ENCODE results near the gene AOPEP.
A peak's percentile ranks its signal among the peaks of the same experiment; 100 is the strongest.

Gene AOPEP

DNA sequence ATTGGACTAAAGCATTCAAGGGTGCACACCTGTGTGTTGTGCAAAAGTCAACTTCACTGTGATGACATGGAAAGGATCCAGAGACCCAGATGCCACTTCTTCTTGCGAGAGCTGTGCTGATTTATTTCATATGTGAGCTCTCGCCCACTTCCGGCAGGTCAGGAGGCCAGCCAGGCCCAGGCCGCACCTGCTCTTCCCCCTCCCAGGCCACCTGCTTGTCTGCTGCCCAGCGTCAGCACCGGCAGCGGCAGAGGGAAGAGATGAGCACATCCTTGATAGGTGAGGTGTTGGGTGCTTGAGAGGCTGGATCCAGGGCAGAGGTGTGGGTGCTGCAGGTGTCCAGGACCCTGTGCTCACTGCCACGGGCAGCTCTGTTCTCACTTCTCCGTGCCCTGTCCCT, 348.1 kb downstream of the AOPEP start:
- peak; percentile 60 for DNase-seq

DNA sequence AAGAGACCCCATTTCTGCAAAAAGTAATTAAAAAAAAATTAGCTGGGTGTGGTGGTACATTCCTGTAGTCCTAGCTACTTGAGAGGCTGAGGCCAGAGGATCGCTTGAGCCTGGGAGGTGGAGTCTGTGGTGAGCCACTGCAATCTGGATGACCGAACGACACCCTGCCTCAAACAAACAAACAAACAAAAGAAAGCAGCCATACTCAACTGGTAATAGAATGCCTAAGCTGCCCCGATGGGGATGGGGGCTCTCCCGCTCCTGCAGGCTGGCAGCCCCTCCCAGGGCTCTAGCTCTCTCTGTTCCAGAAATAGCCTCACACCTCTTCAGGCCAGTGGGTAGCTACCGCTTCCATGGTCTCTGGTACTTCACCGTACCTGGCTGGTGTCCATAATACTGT, 349.2 kb downstream of the AOPEP start:
- DNase-seq: no peak

DNA sequence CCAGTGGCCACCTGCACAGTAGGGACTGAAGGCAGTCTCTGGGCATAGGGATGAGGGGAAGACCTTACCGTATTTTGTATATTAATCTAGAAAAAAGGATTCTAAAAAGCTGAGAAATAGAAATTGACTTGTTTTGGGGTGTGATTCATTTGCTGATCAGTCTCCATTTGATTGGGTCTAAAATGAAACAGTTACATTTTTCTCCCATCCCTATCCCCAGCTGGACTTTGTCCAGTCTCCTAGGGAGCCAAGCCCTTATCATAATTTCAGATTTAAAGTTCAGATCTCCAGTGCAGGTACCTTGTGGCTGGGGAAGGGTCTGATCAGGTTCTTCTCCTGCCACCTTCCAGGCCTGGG, 350.2 kb downstream of the AOPEP start:
- no peak for DNase-seq

DNA sequence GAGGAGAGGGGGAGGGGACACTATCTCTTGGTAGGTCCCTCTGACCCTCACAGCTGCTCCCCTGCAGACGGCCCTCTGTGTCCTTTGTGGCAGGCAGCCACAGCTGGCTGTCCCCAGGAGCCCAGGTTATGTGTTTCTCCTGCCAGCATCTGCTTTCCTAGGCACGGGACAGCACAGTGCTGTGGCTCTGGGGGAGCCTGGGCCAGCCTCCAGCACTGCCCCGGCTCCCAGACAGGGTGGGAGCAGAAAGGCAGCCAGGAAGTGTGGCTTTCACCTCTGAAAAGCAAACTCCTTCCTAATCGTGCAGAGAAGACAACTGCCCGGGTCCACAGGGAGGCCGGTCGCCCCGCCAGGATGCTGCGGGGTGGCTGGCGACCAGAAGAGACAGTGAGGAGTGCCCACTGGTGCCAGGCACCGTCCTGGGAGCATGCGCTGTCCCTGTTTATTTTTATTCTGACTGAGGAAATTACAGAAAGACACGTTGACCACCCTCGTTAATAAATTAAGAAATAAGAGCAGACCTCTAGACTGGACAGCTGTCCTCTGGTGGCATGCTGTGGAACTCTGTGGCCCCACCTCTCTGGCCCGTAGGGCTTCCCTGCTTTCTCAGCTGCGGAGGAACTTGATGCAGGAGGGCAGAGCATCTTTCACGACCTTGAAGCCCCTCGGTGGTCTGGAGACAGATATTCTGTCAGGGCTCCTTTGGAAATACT, 350.7 kb downstream of the AOPEP start:
- DNase-seq: no peak

DNA sequence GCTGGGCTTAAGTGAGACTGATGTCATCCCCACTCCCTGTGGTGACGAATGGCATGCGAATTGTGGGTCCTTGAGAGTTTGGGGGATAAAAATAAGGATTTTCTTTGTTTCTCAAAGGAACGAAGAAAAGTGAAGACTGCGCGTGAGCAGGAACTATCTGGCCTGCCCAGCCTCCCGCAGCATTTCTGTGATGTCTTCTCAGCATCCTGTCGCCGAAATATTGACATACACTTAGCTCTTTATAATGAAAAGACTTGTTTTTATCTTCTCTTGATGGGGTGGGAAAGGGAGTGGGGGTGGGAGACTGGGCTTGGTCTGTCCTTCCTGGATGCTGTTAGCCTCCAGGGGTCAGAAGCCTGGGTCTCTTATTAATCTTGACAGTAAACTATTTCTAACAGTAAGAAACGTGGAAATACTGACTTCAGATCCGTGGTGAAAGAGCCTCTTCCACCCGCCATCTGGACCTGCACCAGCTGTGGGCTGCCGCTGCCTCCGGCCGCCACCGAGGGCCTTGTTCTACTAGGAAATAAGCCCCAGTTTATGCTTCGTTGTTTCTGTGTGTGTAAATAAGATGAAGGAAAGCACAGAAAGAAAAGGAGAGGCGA, 351.4 kb downstream of the AOPEP start:
- DNase-seq: no peak

DNA sequence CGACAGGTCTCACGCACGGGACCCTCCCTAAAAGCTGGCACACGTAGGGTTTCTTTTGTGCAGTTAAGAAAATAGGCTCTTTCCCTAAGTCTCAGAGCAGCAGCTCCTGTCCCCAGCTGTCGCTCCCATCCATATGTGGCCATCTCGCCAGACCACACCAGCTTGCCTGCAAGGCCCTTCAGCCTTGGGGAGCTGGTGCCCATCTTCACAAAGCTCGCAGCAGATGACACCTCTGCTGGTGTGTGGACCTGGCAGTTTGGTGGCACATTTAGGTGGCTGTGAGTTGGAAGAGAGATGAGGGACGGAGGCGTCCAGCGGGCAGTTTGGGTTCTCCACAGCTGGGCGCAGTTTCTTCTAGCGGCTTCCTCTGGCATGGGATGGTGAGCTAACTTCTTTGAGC, 352.0 kb downstream of the AOPEP start:
- no peak for DNase-seq

DNA sequence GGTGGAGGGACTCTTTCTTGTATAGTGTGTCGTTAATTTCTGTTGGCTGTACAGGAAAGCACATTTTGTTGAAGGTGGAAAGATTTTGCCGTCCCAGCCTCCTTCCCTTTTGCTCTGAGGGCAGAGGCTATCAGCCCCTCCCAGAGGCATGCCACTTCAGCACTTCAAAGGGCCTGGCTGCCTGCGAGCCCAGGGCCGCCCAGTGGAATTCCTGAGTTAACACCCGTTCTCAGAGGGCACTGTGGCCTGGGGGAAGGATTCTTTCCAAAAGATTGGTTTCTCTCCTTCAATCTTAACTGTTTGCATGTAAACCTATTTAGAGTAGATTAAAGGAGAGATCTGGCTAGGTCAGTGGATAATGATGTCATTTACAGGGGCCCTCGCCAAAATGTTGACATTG, 352.4 kb downstream of the AOPEP start:
- no peak for DNase-seq

DNA sequence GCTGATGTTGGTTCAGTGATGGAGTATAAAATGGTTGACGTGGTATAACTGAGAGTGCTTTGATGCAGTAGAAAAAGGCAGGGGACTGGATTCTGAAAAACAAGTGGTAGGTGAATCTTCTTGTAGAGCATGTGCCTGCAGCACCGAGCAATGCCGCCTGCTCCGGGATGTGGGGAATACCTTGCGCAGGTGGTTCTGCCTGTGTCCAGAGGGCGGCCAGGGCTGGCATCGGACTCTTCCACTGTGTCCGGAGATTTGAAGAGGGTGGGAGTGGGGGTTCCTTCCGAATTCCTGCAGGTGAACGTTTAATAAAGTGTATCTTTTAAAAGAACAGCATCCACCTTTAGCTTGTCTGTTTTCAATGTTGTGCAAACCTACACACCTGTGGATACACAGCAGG, 353.0 kb downstream of the AOPEP start:
- no peak for DNase-seq

DNA sequence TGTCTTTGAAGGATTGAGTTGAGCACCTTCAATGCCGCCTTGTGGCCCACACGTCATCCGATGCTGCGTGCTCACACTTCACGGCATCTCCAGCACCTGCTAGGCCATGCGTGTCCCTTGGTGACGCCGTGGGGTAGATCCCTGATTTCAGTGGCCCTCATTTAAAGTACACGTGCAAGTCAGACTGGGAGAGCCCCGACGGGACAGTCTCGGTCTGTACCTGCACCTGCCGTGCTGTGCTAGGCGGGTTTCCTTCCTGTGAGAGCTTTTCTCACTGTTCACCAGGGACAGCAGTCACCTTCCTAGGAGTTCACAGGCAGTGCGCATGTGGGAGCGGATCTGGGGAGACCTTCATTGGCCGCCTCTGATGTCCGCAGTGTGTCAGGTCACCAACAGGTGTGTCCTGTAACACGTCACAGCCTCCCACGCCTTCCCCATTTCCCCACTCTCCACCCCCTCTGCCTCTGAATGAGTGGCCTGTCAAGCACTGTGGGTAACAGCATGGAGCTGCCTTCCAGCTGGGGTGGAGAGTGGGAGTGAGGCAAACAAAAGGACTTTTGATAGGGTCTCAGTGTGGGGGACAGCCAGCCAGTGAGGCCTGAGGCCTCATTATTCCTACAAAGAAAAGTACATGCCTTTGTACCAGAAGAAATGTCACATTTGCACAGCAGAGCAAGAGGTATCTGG, 354.6 kb downstream of the AOPEP start:
- no peak for DNase-seq

DNA sequence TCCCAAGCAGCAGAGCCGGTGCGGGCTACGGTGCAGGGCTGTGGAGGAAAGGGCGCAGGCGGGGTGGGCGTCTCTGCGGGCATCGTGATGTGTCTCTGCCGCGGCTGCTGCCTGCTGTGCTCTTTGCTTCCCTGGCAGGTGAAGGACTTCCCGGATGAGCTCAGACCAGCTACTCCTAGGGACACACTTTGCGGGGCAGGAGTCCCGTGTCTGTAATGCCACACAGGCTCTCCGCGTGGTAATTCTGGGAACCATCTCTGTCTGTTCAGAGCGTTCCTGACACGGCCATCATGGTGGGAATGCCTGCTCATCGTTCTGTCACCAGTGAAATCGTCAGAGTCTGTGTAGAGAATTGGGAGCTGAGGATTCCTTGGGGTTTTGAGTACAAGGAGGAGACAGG, 355.5 kb downstream of the AOPEP start:
- DNase-seq: no peak

DNA sequence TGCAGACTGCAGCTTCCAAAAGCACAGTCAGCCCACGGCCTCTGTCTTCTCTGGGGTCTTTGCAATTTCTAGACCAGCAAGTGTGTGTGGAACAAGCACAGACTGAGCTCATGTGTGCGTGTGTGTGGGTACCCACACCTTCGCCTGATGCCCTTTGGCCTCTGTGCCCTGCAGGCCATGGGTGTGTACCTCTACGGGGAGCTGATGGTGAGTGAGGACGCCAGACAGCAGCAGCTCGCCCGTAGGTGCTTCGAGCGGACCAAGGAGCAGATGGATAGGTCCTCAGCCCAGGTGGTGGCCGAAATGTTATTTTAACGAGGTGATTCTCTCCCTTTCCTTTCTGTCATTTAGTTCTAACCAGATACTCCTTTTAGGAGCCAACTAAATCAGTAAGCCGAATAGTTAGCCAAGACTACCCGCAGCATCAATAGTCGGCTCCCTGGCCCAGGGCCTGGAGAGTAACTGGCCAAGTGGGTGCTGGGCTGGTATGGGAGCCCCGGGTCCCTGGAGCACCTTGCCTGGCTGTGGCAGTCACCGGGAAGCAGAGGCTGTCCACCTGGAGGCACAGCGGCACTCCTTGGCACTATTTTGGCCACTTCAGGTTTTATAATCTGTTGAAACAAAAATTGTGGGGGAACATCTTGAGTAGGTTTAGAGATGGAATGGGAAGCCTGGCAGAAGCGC, 356.0 kb downstream of the AOPEP start:
- DNase-seq: no peak

DNA sequence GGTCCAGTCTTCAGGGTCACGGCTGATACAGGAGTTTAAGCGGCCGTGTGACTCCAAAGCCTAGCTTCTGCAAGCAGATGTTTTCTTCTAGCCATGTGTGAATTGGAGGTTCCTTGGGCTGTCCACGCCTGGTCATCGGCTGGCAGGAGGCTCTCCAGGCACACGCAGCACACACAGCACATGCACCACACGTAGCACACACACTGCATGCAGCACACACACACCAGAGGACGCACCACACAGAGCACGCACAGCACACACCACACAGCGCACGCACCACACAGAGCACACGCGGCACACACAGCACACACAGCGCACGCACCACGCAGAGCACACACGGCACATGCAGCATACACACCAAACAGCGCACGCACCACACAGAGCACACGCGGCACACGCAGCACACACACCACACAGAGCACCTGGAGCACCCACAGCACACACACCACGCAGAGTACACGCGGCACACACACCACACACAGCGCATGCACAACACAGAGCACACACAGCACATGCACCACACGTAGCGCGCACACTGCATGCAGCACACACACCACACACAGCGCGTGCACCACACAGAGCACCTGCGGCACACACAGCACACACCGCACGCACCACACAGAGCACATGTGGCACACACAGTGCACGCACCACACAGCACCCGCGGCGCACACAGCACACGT, 356.7 kb downstream of the AOPEP start:
- no peak for DNase-seq

DNA sequence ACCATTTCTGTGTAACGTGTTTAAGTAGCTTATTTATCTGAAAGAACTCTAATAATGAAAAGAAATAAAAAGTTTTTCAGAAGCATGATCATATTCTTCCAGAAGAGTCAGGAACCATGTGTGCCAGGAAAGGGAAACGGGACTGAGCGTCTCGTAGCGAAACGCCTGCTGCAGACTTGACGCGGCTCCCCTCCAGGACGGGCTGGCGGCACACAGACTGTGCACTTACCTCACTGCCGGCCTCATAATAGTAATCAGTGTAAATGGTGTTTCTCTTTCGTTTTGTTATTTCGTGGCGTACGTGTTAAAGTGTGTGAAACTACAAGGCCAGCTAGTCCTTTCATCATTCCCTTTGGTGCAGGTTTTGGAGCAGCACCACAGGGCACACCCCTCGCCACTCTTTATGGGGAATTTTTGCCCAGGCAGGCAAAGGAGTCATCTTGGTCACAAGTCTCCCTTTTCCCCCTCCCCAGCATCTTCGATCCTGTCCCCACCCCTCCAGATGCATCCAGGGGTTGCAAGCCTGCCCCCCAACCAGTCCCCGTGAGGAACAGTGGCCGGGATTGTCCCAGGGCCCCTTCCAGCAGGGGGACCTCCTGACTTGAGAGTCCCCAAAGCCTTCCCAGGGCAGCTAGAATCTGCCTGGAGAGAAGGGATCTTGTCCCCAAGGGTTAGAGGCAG, 357.9 kb downstream of the AOPEP start:
- no peak for DNase-seq

DNA sequence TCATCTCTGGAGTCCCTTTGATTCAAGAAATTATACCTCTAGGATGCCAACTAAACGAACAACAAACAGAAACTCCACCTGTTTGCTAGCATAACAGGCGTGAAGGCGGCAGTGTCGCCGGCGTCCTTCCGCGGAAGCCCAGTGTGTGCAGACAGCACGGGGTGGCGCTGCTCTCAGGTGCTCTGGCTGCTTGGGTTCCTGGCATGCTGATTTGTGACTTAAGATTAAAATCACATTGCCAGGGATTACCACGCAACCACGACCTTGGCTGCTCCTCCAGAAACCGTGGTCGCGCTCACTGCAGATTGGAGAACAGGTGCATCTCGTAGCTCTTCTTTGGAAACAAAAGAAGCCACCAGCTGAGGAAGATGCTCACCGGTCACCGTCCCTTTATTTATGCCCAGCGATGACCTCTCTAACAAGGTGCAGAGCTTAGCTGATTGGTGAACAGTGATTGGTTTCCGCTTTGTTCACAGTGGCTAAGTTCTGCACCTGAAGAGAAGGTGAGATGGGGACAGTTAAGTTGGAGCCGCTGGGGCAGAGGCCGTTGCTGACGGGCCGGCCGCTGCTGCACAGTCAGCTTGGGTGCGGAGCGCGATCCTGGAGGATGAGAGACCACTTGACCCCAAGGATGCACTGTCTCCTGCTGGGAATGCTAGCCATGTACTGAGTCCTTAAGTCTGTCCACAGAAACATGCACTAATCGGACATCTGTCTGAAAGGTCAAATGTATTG, 358.7 kb downstream of the AOPEP start:
- DNase-seq: no peak

DNA sequence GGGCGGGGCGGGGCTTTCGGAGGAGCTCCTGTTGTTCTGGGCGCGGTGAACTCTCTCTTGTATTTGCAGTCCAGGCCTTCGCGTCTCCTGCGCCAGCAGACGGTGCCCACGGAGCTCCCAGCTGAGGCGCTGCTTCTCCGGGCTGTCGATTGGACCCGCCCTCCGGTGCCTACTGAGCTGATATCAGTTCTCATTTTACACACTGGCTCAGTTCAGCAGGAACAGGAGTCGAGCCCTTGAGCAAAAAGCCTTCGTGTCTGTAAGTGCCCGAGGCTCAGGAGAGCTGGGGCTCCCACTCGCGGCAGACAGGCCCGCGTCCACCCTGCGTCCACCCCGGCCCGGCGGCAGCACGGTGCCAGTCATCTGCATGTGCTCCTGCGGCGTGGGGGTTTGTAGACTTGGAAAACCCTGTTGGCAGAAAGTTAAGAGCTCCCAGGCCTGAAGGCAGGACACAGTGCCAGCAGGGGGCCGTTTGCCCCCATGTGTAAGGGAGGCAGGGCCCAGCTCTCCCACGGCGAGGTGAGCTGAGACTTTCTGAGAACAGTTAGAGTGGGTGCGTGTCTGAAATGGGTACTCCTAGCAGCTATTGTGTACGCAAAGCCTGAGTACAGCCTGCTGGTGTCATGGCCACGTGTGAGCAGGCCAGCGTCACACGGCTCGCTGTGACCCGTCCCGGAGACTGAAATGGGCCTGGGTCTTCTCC, 359.5 kb downstream of the AOPEP start:
- DNase-seq: no peak

DNA sequence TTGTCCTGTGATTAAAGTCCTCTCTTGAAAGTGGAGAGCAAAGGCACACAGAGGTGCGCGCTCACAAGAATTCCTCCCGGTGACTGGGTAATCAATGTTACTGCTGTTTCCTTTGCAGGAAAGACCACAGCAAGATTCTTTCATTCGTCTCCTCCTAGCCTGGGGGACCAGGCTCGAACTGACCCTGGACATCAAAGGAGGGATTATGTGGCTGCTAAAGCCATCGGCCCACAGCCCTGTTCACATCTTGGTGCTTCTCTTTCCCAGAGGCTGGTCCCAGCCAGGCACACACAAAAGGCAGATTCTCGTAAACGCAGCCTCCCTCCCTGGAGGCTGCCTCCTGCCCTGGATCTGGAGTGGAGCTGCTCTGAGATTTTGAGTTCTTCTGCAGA, 360.1 kb downstream of the AOPEP start:
- DNase-seq: no peak

DNA sequence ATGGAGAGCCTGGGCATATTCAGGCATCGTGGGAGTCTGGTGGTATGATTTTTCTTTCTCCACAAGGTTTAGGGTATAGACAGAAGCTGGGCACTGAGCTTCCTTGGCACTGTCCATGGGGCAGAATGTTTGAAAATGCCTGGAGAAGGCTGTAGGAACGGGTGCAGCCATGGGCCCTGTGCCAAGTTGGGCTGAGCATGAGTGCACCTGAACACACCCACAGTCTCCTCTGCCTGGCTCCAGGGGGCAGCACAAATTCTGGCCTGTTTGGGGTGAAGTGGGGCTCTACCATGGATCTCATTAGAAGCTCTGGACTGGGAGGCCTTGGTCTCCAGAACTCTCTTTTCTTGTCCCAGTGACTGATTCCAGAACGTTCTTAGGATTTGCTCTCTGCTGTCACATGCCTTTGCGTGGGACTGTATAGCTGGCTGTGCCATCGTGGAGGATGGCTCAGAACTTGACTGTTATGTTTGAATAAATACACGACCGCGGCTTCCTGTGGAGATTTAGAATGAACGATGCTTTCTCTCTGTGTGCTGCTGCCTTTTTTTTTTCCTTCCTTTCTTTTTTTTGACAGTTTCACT, 361.3 kb downstream of the AOPEP start:
- DNase-seq: peak; percentile 39

DNA sequence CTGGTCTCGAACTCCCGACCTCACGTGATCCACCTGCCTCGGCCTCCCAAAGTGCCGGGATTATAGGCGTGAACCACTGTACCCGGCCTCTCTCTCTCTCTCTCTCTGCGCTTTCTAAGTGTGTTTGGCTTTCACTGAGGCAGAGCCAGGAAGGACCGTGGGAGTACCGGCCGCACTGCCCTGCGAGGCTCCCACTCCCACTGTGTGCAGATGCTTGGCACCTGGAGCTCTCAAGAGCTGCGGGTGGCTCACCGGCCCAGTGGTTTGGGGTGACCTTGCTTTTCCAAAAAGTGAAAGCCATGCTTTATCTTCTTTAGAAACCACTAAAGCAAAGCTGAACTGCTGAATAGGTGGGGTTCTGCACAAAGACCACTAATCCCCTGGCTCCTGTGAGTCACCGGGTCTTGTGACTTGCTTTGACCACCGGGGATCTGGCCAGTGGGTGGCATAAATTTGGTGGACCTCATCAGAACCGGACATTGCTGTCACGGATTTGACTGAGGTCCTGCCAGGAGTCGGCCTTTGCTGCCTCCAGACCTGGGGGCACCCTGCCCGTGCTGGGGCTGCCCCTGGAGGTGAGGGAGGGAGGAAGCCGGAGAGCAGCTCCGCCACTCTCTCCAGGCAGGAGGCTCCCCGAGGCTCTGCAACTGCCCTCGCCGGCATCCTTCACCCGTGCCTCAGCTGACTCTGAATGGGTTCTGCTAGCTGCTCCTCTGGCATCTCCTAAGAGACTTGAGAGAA, 362.1 kb downstream of the AOPEP start:
- no peak for DNase-seq

DNA sequence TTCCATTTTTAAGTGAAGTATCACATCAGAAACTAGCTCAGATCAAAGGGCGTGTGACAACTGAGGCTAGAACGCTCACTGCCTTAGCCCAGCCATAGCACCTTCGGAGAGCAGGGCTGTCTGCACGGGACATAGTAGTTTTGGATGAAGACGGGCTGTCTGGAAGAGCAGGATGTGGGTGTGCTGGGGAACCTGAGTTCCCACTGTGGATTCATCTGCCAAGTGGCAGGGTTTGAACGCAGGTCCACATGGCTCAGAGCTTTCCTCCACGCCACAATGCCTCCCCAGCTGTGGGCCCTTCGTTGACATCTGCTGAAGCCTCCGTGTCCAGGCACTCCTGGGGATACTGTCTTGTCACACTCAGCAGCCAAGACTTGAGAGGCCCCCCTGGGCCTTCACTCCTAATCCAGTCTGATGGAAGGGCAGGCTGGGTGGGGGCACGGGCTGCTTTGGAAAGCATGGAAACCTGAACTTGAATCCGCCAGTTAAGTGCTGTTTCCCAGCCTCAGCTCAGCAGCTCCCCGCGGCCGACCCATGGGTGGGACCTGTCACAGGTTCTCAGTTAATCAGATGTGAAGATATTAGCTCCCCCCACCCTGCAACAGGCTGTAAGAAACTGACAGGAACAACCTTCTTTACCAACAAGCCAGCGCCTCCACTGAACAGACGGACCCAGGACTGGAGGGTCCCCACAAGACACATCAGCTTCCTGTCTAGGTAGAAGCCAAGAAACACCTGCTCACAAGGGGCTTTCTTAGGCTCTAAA, 362.9 kb downstream of the AOPEP start:
- no peak for DNase-seq

Data from NCI-H2029 treated with DMSO at 0.1 percent for 48 hours (cell line).